ENCODE data around the gene OR6A2. TPM values are rescaled to one million over a fixed set of nuclear protein-coding genes. Genes with fewer than 3 reads are reported as not detected.

Gene OR6A2
- total RNA-seq, 3 donors from 2014 or later, result 0.28 to 0.69 (median 0.29) TPM

DNA sequence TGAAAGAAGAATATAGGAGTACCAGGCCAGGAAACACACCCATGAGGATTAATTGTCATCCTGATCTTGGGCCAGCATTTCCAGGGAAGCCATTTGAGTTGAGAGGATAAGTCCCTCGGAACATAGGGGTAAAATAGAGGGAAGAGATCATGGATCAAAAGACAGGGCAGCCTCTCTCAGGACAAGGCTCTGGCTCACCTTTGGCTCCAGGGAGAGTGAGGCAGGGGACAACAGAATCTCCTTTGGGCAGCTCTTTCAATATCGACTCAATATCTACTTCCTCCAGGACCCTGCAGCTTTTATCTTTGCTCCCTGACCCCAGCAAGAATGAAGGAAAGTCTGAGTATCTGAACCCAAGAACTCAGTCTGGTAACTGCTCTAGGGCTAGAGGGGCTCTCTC, 16.8 kb downstream of the OR6A2 start, which contains the start of gene OR2AG1:
Gene OR2AG1, plus strand, starts transcription at position 301 of the 400 bp plus-strand sequence. CDS start 2,018 bp downstream, outside the sequence.
- no peak within 1 kb of the TSS for H3K4me3 ChIP-seq
- H3K9me3 ChIP-seq, result no peaks in the 10 kb centered on the region
- DNase-seq (no peak), ATAC-seq (no peak)
- no peak for TF ChIP-seq CTCF (IDR thresholded peaks at IDR 0.05)
- H3K4me1 ChIP-seq (ENCODE audit: low read depth), result no peaks in the 10 kb centered on the region
- no peaks in the 10 kb centered on the region for H3K36me3 ChIP-seq (ENCODE audit: low read depth)
- intact Hi-C loops (cut with DNase I, micrococcal nuclease), result no loop called here

- no peak for TF ChIP-seq CTCF (IDR thresholded peaks at IDR 0.05)
- no peaks in the 10 kb centered on the region for H3K4me1 ChIP-seq (ENCODE audit: low read depth)
- H3K9me3 ChIP-seq, result no peaks in the 10 kb centered on the region
- DNase-seq (no peak), ATAC-seq (no peak)
- intact Hi-C loops (cut with DNase I, micrococcal nuclease), result no loop called here
- H3K4me3 ChIP-seq, result no peak overlapping the region
- no peaks in the 10 kb centered on the region for H3K36me3 ChIP-seq (ENCODE audit: low read depth)
These were observed 18.7 kb downstream of the OR6A2 start for GRCh38 chr11:6780829-6781228.

DNA sequence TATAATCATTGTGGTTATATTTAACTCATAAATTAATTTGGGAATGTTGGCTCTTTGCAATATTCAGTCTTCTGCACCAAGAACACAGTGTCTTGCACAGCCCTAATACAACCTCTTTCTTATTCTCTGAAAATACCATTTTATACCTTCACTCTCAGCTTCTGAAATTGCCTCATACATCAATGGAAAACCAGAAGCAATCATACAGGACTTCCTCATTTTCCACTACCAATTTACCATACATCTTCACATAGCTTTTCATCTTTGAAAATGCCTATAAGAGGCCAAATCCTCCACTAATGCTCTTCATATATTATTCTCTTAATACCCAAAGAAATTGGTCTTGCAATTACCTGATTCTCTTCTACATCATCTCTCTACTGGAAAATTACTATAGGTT, 21.0 kb downstream of the OR6A2 start:
- Histone ChIP-seq H3K36me3 (ENCODE audit: low read depth) (no peaks in the 10 kb centered on the region), H3K4me1 (ENCODE audit: low read depth) (no peaks in the 10 kb centered on the region), H3K4me3 (no peak overlapping the region), H3K9me3 (no peaks in the 10 kb centered on the region)
- intact Hi-C loops (cut with DNase I, micrococcal nuclease), result no loop called here
- no peak for ATAC-seq
- no peak for DNase-seq
- no peak for TF ChIP-seq CTCF (IDR thresholded peaks at IDR 0.05)

DNA sequence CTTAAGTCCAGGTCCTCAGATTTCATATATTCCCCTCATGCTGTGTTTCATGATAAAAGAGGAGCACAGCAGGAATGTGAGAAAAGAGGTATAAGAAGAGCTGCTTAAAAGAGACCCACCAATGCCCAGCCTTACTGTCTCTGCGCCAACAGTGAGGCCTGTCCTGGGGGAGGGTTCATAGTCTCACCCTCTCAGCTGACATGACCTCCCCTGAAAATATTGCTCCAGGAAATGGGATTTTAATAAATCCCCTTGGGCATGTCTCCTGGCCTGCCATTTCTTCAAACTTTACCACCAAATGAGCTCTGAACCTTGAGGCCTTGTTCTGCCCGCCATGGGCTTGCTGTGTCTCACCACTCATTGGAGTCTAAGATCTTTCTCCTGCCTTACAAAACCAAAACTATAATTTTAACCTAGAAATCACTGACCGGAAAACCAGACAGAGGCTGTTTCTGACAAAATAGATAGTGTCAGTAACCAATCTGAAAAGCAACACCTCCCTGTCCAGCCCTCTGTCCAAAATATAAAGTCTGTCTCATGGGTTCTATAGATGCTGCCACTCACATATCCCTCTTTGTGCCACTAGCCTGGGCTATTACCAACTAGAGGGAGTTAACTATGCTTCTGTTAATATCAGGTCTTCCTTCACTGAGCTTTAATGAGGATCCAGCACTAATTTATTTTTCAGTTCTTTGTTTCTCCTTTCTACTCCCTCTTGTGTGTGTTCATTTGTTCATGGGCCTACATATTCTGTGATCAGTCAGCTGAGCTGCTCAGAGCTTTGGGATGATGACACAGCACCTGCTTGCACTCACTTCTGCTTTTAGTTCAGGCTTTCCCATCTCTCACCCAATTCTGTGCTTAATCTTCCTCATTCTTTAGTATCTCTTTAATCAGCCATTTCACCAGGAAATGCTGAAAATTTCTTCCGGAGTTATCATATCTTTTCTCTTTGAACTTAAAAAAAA, 27.3 kb downstream of the OR6A2 start, which contains the start of gene OR2AG2:
Gene OR2AG2, minus strand, starts transcription at position 51 of the 968 bp plus-strand sequence. CDS start 3,019 bp downstream, outside the sequence.
- intact Hi-C loops (cut with DNase I, micrococcal nuclease), result no loop called here
- peak in 1 of 3 donors; percentile 13 for DNase-seq

DNA sequence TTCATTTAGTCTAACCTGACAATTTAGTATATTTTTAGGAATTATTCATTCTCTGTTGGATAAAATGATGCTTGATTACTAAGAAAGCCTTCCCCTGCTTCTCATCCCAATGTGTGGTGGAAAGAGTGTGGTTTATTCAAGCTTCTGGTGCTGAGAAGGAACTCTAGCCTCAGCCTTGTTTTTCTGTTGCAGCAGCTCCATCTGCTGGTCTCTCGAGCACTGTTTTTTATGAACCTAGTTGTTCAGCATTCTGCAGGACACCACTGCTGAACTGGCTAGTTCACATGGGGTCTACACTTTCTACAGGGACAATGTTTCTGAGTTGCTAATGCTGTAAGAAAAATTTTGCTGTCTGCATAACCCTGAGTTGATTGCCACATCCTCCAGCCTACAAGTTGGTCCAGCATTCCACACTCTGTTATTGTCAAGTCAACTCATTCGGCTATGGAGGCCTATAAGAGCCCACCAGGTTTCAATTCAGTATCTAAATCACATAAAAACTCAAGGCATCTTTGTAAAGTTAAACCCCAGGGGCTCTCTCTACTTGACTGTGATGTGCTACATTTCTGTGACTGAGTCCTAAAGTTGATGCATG, 42.0 kb downstream of the OR6A2 start:
- peak; percentile 74 for ATAC-seq
- peak; percentile 18 for TF ChIP-seq CTCF (IDR thresholded peaks at IDR 0.05)
- Histone ChIP-seq H3K4me3 (no peak overlapping the region), H3K4me1 (ENCODE audit: low read depth) (no peaks in the 10 kb centered on the region), H3K9me3 (no peaks in the 10 kb centered on the region), H3K36me3 (ENCODE audit: low read depth) (no peaks in the 10 kb centered on the region)
- DNase-seq, result peak in 2 of 3 donors; percentile 30 to 78
- intact Hi-C loops (cut with DNase I, micrococcal nuclease), result no loop called here

More for the DNA sequence above, 27.3 kb downstream of the OR6A2 start, which contains the start of gene OR2AG2:
- no peak within 1 kb of the TSS for H3K4me3 ChIP-seq
- peak; percentile 51 for ATAC-seq
- no peak for TF ChIP-seq CTCF (IDR thresholded peaks at IDR 0.05)
- H3K36me3 ChIP-seq (ENCODE audit: low read depth), result no peaks in the 10 kb centered on the region
- no peaks in the 10 kb centered on the region for H3K9me3 ChIP-seq
- no peaks in the 10 kb centered on the region for H3K4me1 ChIP-seq (ENCODE audit: low read depth)

All from mucosa of descending colon (tissue), 3 donors.